Measurements from ENCODE around the gene GCFC2. TPM values are rescaled to one million over a fixed set of nuclear protein-coding genes. Genes with fewer than 3 reads are reported as not detected.
"Not testable (repeated sequence)": the region's sequence is repeated elsewhere in the genome, so short reads cannot be mapped to it uniquely, and the experiment has no call there.

The GCFC2 gene
- total RNA-seq, 4 donors from 2014 or later: 14.9 to 37.7 (median 18.7) TPM

DNA sequence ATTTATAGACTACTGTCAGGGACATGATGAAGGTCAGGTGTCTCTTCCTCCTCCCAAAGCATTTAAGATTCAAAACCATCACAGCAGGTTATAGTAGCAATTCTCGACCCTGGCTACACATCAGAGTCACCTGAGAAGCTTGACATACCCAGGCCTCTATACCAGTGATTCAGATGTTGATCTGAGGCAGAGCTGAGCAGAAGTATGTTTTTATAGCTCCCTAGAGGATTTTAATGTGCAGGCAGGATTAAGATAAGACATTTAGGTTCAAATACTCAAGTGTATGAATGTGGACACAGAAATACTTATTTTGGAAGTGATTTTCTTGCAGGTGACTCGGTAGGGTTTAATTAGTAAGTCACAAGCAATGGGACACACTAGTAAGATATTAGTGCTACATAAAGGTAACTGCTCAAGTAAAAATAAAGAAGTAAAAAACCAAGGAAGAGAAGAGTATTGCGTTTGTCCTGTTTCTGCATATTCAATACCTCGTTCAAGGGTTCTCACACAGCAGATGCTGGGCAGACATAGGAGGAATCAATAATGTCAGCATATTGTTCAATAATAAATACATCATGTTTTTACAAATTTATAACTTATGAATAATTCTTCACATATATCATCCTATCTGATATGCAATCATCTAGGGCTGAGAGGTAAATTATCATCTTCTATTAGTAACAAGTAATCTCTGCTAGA is 7.0 kb downstream of the GCFC2 start:
- no peak for DNase-seq (ENCODE audit: low spot score in 2 of 2)
- no peaks in the 10 kb centered on the region for H3K27me3 ChIP-seq
- no peak overlapping the region for H3K27ac ChIP-seq
- H3K36me3 ChIP-seq: peaks cover 69% of the 10 kb centered on the region
- H3K9me3 ChIP-seq: no peaks in the 10 kb centered on the region
- no peak for TF ChIP-seq EP300 (IDR thresholded peaks at IDR 0.05)
- TF ChIP-seq POLR2A (IDR thresholded peaks at IDR 0.05): no peak
- TF ChIP-seq, protein P1, sequence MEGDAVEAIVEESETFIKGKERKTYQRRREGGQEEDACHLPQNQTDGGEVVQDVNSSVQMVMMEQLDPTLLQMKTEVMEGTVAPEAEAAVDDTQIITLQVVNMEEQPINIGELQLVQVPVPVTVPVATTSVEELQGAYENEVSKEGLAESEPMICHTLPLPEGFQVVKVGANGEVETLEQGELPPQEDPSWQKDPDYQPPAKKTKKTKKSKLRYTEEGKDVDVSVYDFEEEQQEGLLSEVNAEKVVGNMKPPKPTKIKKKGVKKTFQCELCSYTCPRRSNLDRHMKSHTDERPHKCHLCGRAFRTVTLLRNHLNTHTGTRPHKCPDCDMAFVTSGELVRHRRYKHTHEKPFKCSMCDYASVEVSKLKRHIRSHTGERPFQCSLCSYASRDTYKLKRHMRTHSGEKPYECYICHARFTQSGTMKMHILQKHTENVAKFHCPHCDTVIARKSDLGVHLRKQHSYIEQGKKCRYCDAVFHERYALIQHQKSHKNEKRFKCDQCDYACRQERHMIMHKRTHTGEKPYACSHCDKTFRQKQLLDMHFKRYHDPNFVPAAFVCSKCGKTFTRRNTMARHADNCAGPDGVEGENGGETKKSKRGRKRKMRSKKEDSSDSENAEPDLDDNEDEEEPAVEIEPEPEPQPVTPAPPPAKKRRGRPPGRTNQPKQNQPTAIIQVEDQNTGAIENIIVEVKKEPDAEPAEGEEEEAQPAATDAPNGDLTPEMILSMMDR (IDR thresholded peaks at IDR 0.05): no peak
- TF ChIP-seq POLR2AphosphoS5 (IDR thresholded peaks at IDR 0.05): no peak
- 76% methylated on average over 4 of the region's 4 CpGs for WGBS
- no peak overlapping the region for H3K4me3 ChIP-seq
- peaks cover 11% of the 10 kb centered on the region for H3K4me1 ChIP-seq

DNA sequence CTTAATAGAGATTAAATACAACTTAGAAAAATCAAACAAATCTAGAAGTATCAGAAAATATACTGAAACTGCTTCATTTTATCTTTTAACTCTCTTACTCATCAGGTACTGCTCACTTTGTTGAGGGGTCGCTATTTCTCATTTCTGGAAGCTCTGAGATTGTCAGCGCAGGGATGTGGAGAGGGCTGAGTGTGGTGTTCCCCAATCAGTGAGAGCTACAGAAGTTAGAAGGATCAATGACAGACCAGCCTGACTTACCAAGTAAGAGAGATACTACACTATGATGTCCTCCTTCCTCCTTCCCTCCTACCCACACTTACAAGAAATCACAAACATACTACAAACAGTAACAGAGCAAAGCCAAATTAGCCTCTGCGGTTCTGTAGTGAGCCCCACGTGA is 8.1 kb downstream of the GCFC2 start:
- no peak for DNase-seq (ENCODE audit: low spot score in 2 of 2)
- H3K4me3 ChIP-seq: no peak overlapping the region
- H3K36me3 ChIP-seq: peaks cover 79% of the 10 kb centered on the region
- H3K27me3 ChIP-seq: no peaks in the 10 kb centered on the region
- TF ChIP-seq, protein P1 (IDR thresholded peaks at IDR 0.05): no peak
- TF ChIP-seq POLR2A (IDR thresholded peaks at IDR 0.05) (no peak), POLR2AphosphoS5 (IDR thresholded peaks at IDR 0.05) (no peak), EP300 (IDR thresholded peaks at IDR 0.05) (no peak)
- peaks cover 3% of the 10 kb centered on the region for H3K4me1 ChIP-seq
- H3K27ac ChIP-seq: no peak overlapping the region
- H3K9me3 ChIP-seq: no peaks in the 10 kb centered on the region
- 94% methylated on average over 4 of the region's 4 CpGs for WGBS

DNA sequence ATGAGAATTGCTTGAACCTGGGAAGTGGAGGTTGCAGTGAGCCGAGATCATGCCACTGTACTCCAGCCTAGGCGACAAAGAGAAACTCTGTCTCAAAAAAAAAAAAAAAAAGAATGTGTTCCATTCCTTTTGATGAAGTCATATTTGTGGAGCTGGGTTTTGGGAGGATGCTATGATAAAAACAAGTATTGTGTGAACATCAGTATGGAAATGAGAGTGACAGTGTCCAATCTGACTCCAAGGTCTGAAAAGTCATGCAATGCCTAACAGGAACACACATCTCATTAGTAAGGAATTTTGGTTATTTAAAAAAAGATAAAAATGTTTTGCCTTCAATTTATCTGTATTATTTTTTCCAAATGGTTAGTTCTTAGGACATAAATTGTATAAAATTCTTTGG is 11.8 kb downstream of the GCFC2 start:
- DNase-seq (ENCODE audit: low spot score in 2 of 2): no peak
- no peak overlapping the region for H3K27ac ChIP-seq
- no peaks in the 10 kb centered on the region for H3K9me3 ChIP-seq
- no peaks in the 10 kb centered on the region for H3K4me1 ChIP-seq
- no peak overlapping the region for H3K4me3 ChIP-seq
- no peaks in the 10 kb centered on the region for H3K27me3 ChIP-seq
- WGBS: 66% methylated on average over 2 of the region's 2 CpGs
- TF ChIP-seq, protein P1 (IDR thresholded peaks at IDR 0.05): no peak
- TF ChIP-seq EP300 (IDR thresholded peaks at IDR 0.05): no peak
- TF ChIP-seq POLR2AphosphoS5 (IDR thresholded peaks at IDR 0.05): no peak
- TF ChIP-seq POLR2A (IDR thresholded peaks at IDR 0.05): no peak
- H3K36me3 ChIP-seq: peaks cover 78% of the 10 kb centered on the region

DNA sequence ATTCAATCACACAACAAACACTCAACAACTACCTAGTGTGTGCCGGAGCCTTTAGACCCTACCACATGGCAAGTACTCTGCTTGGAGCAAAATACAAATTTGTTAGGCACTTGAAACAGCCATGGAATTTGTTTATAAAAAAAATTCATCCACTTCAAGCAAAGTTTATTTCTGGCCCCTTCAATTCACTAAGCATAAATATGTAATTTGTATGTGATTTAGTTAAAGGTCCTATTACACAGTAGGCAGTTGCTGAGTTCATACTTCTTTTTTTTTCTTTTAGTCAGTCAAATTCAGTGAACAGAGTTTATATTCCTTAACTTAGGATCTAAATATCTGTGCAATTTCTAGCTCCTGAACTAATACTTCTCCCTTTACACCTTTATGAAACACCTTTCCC is 22.5 kb downstream of the GCFC2 start:
- Histone ChIP-seq H3K4me1 (no peaks in the 10 kb centered on the region), H3K9me3 (no peaks in the 10 kb centered on the region), H3K27ac (no peak overlapping the region), H3K4me3 (no peak overlapping the region), H3K27me3 (no peaks in the 10 kb centered on the region), H3K36me3 (peaks cover 35% of the 10 kb centered on the region)
- DNase-seq (ENCODE audit: low spot score in 2 of 2): no peak
- TF ChIP-seq EP300 (IDR thresholded peaks at IDR 0.05) (no peak), POLR2AphosphoS5 (IDR thresholded peaks at IDR 0.05) (no peak), POLR2A (IDR thresholded peaks at IDR 0.05) (no peak)
- TF ChIP-seq, protein P1 (IDR thresholded peaks at IDR 0.05): no peak
- WGBS: 100% methylated on average over 1 of the region's 1 CpG

DNA sequence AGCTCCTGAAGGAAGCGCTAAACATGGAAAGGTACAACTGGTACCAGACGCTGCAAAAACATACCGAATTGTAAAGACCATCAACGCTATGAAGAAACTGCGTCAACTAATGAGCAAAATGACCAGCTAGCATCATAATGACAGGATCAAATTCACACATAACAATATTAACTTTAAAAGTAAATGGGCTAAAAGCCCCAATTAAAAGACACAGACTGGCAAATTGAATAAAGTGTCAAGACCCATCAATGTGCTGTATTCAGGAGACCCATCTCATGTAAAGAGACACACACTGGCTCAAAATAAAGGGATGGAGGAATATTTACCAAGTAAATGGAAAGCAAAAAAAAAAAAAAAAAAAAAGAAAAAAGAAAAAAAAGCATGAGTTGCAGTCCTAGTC is 27.3 kb downstream of the GCFC2 start:
- not testable (repeated sequence) for DNase-seq (ENCODE audit: low spot score in 2 of 2); H3K27me3 ChIP-seq; H3K4me3 ChIP-seq; H3K4me1 ChIP-seq; H3K27ac ChIP-seq; H3K9me3 ChIP-seq
- H3K36me3 ChIP-seq: peaks cover 40% of the 10 kb centered on the region
- WGBS: 98% methylated on average over 5 of the region's 5 CpGs

DNA sequence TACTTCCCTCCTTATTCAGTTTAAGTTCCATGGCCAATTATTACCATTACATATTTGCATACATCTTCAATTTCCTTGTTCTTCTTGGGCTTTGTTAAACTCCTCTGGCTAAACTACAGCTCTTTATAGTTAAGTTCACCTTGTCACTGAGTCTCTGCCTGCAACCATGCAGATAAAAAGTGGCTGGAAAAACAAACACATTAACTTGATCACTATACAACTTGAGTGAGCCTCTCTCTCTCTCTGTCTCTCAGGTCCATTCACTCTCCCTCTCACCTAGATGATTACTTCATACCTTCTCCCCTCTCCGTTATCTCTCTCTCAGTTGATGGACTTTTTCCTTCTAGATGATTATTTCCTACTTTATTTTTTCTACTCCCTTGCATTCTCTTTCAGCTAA is 30.3 kb downstream of the GCFC2 start:
- no peak overlapping the region for H3K27ac ChIP-seq
- H3K9me3 ChIP-seq: no peaks in the 10 kb centered on the region
- no peak for DNase-seq (ENCODE audit: low spot score in 2 of 2)
- H3K4me3 ChIP-seq: no peak overlapping the region
- peaks cover 27% of the 10 kb centered on the region for H3K36me3 ChIP-seq
- peaks cover 7% of the 10 kb centered on the region for H3K4me1 ChIP-seq
- H3K27me3 ChIP-seq: no peaks in the 10 kb centered on the region
- TF ChIP-seq POLR2A (IDR thresholded peaks at IDR 0.05) (no peak), POLR2AphosphoS5 (IDR thresholded peaks at IDR 0.05) (no peak), EP300 (IDR thresholded peaks at IDR 0.05) (no peak)
- TF ChIP-seq, protein P1 (IDR thresholded peaks at IDR 0.05): no peak
- WGBS: 93% methylated on average over 1 of the region's 1 CpG

All from suprapubic skin (tissue), 4 donors.